ENCODE results near the gene GTF3C4.

GTF3C4 gene, protein sequence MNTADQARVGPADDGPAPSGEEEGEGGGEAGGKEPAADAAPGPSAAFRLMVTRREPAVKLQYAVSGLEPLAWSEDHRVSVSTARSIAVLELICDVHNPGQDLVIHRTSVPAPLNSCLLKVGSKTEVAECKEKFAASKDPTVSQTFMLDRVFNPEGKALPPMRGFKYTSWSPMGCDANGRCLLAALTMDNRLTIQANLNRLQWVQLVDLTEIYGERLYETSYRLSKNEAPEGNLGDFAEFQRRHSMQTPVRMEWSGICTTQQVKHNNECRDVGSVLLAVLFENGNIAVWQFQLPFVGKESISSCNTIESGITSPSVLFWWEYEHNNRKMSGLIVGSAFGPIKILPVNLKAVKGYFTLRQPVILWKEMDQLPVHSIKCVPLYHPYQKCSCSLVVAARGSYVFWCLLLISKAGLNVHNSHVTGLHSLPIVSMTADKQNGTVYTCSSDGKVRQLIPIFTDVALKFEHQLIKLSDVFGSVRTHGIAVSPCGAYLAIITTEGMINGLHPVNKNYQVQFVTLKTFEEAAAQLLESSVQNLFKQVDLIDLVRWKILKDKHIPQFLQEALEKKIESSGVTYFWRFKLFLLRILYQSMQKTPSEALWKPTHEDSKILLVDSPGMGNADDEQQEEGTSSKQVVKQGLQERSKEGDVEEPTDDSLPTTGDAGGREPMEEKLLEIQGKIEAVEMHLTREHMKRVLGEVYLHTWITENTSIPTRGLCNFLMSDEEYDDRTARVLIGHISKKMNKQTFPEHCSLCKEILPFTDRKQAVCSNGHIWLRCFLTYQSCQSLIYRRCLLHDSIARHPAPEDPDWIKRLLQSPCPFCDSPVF

DNA sequence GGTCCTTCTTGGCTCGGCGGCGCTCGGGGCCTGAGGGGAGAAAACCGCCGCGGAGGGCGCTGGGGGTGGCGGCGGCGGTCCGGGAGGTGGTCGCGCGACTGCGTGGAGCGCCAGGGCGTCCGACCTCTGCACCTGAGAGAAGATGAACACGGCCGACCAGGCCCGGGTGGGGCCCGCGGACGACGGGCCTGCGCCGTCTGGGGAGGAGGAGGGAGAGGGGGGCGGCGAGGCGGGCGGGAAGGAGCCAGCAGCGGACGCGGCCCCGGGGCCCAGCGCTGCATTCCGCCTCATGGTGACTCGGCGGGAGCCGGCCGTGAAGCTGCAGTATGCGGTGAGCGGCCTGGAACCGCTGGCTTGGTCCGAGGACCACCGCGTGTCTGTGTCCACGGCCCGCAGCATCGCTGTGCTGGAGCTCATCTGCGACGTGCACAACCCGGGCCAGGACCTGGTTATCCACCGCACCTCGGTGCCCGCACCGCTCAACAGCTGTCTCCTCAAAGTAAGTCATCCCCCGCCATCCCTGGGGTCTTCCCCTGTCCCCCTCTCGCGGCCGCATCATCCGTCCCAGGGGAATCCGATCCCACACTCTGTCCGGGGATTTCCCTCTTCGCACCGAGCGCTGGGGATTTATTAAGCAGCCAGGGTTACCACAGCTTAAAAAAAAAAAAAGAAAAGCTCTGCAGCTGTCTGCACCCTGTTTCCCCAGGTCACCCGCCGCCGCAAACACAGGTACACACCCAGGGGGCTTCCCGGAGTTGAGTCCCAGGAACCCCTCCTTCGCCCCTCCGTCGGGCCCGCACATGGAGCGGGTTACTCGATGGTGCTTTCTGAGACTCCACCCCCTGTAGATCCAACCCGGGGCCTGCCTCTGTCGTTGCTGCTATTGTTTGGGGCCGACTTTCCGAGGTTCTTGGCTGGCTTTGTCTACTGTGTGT is at the start of gene GTF3C4:
Gene GTF3C4 (plus strand): TSS at position 8 of the 935 bp plus-strand sequence. CDS start 135 bp downstream, at position 143.
- DNase-seq (ENCODE audit: low read depth in 2 of 2), result peak; percentile 5 to 18

DNA sequence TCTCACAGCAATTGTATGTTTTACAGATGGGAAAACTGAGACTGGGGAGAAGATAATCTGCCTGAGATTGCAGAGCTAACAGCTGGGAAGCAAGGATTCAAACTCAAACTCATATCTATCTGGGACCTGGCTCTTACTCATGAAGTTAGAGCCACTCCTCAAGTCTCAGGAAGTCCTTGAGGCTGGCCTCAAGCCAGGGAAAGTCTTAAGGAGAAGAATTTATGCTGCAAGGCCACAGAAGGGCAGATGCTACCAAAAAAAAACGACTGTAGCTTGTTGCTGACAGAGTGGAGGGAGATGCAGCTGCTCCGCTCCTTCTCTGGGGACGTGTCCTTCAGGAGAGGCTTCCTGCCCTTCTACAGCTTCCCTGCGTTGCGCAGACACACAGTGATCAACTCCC is 48.1 kb upstream of the GTF3C4 start:
- no peak for DNase-seq (ENCODE audit: low read depth in 2 of 2)

DNA sequence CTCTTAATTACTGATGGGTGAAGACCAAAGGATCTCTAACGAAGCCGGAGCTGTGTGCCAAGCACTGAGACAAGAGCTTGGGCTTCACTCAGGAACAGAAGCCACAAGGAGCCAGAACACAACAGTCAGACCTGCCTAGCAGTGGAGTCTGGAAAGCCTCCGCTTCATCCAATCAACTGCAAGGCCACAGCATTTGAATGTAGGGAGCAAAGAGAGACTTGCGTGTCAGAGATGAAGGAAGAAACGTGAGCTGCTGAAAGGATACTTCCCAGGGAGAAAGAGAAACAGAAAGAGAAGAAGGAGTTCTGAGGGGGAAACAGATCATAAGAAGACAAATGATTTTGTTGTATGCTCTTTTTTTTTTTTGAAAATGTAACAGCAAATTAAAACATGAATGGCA is 44.0 kb upstream of the GTF3C4 start:
- no peak for DNase-seq (ENCODE audit: low read depth in 2 of 2)

DNA sequence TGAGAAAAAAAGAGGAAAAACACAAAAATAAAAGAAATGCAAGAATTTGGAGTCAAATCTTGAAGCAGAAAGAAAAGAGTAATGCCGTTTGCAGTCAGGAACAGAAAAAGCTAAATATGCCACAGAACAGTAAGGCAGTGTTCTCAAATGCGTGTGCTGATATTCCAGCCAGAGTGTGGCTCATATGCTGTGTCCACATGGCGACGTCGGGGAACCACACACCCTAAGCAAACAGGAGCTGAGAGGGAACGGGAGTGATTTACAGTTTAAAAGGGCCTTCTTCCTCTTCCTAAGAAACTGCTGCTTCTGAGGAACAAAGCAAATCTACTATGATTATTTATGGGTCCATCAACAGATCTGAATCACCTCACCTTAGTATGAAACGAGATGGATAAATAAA is 43.2 kb upstream of the GTF3C4 start:
- no peak for DNase-seq (ENCODE audit: low read depth in 2 of 2)

DNA sequence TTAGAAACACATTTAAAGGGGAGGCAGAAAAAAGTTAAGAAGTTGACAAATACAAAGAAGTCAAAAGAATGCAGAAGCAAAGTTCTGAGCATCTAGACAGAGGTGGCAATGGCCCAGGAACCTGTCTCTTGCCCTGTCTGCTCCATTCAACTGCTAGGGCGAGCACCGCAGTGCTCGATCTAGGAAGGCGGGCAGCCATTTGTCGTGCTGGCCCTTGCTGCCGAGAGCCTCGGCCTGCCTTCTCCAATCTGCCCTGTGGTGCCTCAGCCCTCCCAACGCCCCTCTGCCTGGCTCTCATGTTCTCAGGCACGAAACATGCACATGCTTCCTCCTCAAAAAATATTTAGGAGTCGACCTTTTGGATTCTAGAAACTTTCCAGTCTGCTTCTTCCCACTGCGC is 42.7 kb upstream of the GTF3C4 start:
- DNase-seq (ENCODE audit: low read depth in 2 of 2), result no peak

DNA sequence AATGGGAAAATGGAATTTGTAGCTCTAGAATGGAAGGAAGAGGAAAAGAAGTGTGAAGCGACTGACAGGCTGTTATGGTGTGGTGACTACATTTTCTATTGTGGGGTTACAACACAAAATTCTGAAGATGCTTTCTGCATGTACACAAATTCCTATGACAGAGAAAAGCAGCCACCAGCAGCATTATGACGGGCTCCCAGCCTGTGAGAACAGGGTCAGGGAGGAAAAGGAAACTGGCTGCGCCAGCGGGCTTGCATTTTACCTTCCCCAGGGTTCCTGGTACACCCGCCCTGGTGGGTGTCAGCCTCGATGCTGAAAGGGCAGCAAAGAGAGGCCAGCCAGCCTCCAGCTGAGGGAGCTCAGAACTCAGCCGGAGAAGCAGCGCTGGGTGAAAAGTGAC is 41.5 kb upstream of the GTF3C4 start:
- no peak for DNase-seq (ENCODE audit: low read depth in 2 of 2)

DNA sequence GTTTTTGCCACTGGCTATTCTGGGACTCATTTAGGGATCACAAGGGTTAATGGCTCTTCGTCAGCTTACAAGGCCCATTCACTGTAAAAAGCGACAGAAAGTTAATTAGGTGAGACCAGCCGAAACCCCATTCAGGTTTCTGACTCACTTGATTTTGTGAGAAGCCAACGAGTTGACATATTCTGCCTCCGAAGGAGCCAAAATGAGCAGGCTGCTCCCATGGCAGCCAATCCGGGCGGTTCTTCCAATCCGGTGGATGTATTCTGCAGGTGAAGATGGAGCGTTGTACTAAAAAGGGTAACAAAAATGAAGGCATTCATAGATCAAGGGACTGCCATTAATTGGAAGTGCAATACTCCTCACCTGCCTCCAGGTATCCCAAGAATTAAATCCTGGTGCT is 40.1 kb upstream of the GTF3C4 start:
- DNase-seq (ENCODE audit: low read depth in 2 of 2), result no peak

DNA sequence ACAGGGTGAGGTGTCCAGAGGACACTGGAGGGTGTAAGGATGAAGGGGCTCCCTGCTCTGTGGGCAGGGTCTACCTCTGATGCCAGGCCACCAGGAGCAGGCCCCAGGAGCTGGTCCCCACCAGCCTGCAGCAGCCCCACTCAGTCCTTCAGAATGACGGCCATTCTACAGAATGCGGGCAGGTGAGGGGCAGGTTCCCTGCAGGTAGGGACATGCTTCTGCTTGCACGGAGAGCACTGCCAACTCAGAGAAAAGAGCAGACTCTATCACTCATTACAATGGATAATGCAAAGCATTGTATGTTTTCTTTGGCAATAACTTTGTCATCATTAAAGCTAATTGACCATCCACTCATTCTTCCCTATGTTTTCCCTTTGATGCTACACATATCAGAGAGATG is 39.5 kb upstream of the GTF3C4 start:
- DNase-seq (ENCODE audit: low read depth in 2 of 2), result no peak

DNA sequence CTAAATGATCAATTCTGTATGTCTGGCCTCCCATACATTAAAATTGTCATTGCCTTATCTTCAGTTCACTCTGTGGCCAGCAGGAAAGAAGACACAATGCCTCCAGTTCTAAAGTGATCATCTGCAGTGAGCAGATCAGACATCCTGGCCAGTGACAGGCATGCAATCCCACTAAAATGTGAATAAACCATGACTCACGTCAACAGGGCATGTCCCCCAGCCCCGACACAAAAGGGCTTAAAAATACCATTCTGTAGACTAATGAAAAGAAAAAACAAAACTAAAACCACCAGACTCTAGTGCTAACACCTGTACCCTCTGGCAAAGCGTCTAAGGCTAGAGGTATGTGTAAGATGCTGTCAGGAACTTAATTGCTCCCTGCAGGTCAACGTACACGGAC is 39.0 kb upstream of the GTF3C4 start:
- DNase-seq (ENCODE audit: low read depth in 2 of 2), result no peak

DNA sequence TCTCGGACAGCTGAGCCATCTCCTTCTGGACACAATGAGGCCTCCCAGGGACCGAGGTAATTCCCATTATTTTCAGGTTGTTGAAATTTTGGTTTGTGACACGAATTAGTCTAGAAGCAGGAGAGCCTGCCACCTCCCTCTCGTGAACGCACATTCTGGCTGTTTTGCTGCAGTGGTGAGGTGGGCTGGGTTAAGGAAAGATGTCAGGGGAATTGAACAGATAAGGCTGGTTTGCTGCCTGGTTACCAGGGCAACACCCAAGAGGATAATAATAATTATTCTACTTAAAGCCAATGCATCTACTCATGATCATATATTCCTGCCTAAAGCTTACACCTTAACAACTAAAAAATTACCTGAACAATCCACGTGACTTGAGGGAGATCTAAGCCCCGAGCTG is 38.6 kb upstream of the GTF3C4 start:
- no peak for DNase-seq (ENCODE audit: low read depth in 2 of 2)

DNA sequence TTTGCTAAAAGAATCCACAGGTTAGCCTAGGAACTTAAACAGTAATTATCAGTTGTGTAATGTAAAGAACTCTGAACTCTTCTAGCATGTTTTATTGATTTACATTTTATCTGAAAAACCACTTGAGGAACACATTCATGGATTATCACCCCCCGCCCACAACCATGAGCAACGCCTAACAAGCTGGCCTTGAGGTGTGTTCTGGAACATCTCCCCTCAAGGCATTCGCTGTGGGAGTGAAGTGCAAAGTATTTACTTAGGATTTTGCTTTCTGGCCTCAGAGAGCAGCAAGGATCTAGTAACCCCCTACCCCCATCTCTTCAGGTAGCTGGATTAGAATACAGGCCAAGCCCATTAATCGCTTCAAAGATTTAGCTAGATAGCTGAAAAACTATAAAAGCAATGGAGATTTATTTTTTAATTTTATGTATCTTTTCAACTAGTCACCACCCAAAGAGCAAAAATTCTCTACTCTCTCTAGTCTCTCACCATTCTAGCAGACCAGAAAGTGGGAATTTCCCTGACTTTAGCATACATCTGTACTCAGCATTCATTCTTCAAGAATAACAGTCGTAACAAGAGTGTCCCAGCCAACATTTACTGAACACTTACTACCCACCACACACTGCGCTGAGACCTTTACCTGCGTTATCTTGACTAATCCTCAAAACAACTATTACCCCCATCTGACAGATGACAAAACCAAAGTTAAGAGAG is 37.7 kb upstream of the GTF3C4 start:
- no peak for DNase-seq (ENCODE audit: low read depth in 2 of 2)

DNA sequence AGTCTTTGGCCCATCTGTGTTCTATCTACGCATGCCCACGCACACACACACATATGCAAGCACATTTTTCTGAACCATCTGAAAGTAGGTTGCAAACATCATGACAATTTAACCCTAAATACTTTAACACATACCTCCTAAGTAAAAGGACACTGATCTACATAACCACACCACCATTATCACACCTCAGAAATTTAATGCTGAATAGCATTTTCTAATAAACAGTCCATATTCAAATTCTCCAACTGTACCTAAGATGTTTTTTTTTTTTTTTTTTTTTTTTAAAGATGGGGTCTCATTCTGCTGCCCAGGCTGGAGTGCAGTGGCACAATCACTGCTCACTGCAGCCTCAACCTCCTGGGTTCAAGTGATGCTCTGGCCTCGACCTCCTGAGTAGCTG is 35.9 kb upstream of the GTF3C4 start:
- DNase-seq (ENCODE audit: low read depth in 2 of 2), result no peak

DNA sequence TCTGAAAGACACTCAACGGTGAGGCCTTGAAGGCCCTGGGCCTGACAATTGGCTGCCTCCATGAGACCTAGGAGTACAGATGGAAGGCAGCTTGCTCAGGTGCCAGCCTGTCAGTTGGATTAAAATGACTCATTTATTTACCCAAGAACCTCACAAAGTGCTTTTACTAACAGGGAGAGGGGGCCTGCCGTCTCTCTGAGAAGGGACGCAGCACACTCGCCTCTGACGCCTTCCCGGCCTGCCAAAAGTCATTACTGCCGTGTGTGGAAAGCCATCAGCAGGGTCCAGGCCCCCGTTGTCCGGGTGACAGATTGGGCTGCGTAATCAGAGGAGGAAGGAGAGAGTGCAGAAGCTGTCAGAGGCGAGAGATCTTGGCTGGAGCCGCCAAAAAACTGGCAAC is 32.9 kb upstream of the GTF3C4 start:
- no peak for DNase-seq (ENCODE audit: low read depth in 2 of 2)

DNA sequence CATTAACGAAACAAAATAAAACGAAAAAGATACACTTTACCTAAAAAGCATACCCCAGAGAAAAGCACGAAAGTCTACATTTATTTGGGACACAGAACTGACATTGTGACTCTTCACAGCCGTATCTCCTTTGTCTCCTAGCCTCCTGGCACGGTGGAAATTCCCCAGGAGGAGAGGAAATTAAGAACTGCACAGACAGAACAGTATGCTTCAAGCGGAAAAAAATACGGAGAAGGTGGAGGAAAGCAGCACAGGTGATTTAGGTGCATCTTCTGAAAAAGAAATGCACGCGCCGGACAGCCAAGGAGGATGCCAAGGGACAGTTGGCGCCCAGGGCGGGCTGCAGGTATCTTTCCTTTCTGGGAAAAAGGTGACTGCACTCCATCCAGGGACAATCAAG is 32.5 kb upstream of the GTF3C4 start:
- no peak for DNase-seq (ENCODE audit: low read depth in 2 of 2)

DNA sequence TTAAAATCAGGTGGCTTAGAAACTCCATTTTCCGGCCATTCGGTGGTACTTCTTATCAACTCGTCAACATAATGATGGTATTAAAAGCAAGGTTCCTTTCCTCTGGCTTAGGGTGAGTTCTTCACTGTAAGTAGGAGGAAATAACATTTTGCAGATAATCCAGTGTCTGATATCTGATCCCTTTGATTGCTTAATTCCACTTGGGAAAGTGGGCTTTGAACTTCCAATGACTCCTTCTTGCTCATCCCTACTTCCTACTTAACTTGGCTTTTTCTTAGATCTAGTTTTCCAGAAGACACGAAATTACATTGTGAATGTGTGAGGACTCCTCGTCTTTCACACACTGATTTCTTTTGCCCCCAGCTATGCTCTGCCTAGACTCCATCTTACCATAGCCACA is 32.0 kb upstream of the GTF3C4 start:
- DNase-seq (ENCODE audit: low read depth in 2 of 2), result no peak

DNA sequence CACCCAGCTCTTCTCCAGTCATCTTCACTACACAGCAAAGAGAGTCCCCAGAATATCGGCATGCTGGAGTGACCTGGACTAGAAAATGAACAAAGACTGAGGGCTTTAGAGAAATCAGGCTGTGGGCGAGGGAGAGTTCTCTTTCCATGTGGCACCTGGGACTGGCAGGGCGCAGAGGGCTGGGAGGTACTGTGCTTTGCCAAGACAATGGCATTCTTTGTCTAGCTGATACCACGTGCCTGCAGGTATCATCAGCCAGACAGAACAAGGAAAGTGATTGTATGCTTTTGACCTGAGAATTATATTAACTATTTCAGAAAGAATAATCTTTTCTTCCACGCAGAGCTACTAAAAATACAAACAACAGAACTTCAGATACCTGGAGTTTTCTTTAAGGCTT is 30.9 kb upstream of the GTF3C4 start:
- no peak for DNase-seq (ENCODE audit: low read depth in 2 of 2)

DNA sequence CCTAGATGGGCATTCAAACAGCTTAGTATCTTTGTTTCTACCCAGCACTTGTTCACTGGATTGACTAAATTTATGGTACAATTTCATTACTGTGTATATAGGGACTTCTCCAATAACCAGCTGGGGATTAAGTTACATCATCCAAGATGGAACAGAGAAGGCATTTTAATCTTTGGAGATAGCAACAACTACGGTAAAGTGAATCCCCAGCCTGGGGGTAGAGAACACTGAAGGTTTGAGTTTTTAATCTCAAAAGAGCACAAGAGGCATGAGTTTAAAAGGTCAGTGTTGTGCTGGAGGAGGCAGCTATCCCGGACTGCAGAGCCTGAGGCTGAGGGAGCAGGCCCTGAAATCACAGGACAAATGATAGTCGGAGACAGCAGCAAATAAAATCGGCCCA is 29.0 kb upstream of the GTF3C4 start:
- no peak for DNase-seq (ENCODE audit: low read depth in 2 of 2)

DNA sequence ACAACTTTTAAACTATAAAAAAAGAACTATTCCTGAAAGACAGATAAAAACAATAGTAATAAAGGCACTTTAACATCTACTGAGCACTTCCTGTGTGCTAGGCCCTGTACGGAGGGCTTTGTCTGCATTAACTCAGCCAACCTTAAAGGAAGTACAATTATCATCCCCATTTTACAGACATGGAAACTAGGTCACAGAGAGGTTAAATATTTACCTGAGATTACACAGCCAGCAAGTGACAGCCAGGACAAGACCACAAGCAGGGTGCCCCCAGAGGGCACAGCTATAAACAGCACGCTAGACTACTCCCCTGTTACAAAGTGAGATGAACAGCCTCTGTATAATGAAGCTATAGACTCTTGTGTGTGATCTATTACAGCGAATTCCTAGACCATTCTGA is 26.0 kb upstream of the GTF3C4 start:
- DNase-seq (ENCODE audit: low read depth in 2 of 2), result no peak

DNA sequence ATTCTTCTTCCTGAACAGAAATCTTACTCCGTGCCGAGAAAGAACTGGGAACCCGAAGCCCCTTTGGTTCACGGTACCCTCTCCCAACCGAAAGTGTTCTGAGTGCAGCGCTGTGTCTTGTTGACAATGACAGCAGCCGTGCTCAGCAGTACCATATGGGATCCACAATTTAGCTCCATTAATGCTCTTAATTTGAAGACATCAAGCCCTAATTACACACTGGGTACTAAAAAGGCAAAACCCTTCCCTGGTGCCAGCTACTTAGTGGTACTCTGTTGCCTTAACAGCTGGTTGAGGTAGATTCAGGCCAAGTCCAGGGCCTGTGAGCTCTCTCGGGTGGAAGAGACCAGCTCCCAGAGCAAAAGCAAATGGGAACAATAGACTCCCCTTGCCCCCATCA is 25.0 kb upstream of the GTF3C4 start:
- no peak for DNase-seq (ENCODE audit: low read depth in 2 of 2)

DNA sequence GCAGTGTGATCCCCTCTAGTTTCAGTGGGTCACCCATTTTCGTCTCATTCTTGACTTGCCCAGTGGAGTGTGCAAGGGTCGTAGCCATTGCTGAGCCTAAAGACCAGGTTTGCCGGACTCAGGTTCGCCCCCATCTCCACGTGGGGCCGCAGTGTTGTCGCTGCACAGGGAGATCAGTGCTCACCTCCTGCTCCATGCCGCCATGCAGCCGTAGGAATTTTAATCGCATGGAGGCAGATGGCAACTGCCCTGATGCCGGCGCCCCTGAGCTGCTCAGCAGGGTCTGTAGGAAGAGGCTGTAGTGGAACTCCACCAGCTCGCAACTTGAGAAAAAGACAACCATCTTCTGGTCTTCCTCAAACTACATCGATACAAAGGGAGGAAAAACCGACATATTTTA is 24.6 kb upstream of the GTF3C4 start:
- DNase-seq (ENCODE audit: low read depth in 2 of 2), result no peak

DNA sequence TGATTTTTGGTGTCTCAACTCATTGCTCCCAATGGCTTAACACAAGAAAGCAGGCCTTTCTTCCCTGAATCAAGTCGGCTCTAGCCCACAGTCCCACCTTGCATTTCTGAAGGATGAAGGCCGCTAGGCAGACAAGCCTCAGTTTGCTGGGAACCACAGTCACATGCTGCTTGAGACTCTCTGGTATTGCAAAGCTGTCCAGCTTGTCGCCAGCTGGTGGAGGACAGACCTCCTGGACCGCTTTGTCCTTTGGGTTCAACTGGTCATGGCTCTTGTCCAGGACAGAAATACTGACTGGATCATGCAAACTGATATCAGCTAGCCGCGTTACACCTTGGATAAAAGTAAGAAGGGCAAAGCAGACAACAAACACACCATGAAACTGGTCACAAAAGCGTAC is 23.5 kb upstream of the GTF3C4 start:
- no peak for DNase-seq (ENCODE audit: low read depth in 2 of 2)

DNA sequence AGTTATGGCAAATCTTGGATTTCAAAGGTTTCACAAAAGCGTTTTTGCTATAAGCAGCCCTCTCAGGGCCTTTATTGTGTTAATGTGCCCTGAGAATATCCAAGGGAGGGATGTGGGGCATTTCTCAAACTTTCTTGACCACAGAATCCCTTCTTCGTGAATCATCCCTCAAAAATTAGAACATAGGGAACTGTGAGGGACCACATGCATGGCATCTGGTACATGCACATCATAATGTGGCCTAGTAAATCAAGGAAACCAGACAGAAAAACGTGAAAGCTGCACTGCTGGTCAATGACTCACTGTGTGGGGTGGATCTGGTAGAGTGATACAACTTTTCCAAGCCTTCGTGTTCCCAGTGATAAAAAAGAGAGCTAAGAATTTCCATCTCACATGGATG is 22.9 kb upstream of the GTF3C4 start:
- no peak for DNase-seq (ENCODE audit: low read depth in 2 of 2)
